K562 (cell line): Measurements from ENCODE around the gene SFXN2. TPM values are rescaled to one million over a fixed set of nuclear protein-coding genes. Genes with fewer than 3 reads are reported as not detected.

Experiments used
- ATAC-seq: fragments of 200-7000 bp; cut with Tn5 transposase; 3 replicates; pipeline ENCODE4 v1.9.1; 2020; ENCODE audit warnings: moderate library complexity
- BruUV-seq: library from RNA; stranded (reverse); fragments of 400-500 nt; replicated peaks from 2 replicates; lab custom pipeline; 2021; lab: Mats Ljungman, UMichigan
- CTCF ChIA-PET: fragments of 300-600 bp; formaldehyde crosslinking; extraction: SDS; loops from one replicate; lab custom pipeline; 2021; ENCODE audit warnings: low intra/inter-chr PET ratio; lab: Yijun Ruan, JAX
- POLR2A ChIA-PET: fragments of 300-600, 350-650 bp; sonication (Branson Sonifier 250); formaldehyde crosslinking; extraction: SDS; loops from one replicate; lab custom pipeline; 2021; ENCODE audit warnings: antibody characterized with exemption, inconsistent platforms; lab: Yijun Ruan, JAX
- DNase-seq, 4 experiments: peaks; one replicate each; pipeline versions ENCODE4 v3.0.0 to v3.0.0-alpha.2; 2011 to 2018; ENCODE audit warnings: low spot score in 3 of 4, mixed read lengths in 3 of 4; ENCODE audit errors: extremely low read depth in 1 of 4
- FAIRE-seq: peaks from 2 replicates; lab custom pipeline; 2011; peaks lifted over from hg19 to GRCh38; lab: Jason Lieb, UNC
- H2AFZ ChIP-seq: 2 replicates; pipeline ENCODE4 v1.6.0; 2011; ENCODE audit warnings: low read depth, low read length, control low read depth, inconsistent platforms
- H3K27ac ChIP-seq: fragments of 200-600 bp; 3 replicates; pipeline ENCODE4 v1.8.0; 2011; ENCODE audit warnings: low read depth, mild to moderate bottlenecking, control low read depth, inconsistent platforms, low read length, moderate library complexity, mixed read lengths; ENCODE audit errors: extremely low read depth
- H3K27me3 ChIP-seq, 2 experiments: fragments of 300-600 bp in 1 of 2; 2 replicates in 1 of 2; 3 replicates in 1 of 2; pipeline versions ENCODE4 v1.6.0 to v1.8.0; 2011; ENCODE audit warnings: inconsistent platforms in 2 of 2, low read length in 2 of 2, mild to moderate bottlenecking in 1 of 2, mixed read lengths in 1 of 2, moderate library complexity in 1 of 2; ENCODE audit not compliant: control insufficient read depth in 2 of 2, insufficient read depth in 2 of 2
- H3K36me3 ChIP-seq: fragments of 300-600 bp; 3 replicates; pipeline ENCODE4 v1.8.0; 2011; ENCODE audit warnings: mild to moderate bottlenecking, low read length, inconsistent platforms; ENCODE audit not compliant: control insufficient read depth, insufficient read depth
- H3K4me1 ChIP-seq, 2 experiments: fragments of 200-600 bp in 1 of 2; replicated peaks in 1 of 2; 2 replicates in 1 of 2; 3 replicates in 1 of 2; pipeline versions ENCODE4 v1.5.1 to v1.8.0; 2011; ENCODE audit warnings: inconsistent platforms in 2 of 2, low read length in 2 of 2, mild to moderate bottlenecking in 1 of 2, mixed read lengths in 1 of 2, moderate library complexity in 1 of 2; ENCODE audit not compliant: control insufficient read depth in 2 of 2, insufficient read depth in 2 of 2
- H3K4me2 ChIP-seq: 2 replicates; pipeline ENCODE4 v1.6.1; 2011; ENCODE audit warnings: low read length, control low read depth, inconsistent platforms, mixed read lengths; ENCODE audit not compliant: insufficient read depth
- H3K4me3 ChIP-seq: fragments of 200-600 bp; sonication (generic), shearing (Covaris generic); 2 replicates; pipeline ENCODE4 v1.5.1; 2016; ENCODE audit warnings: control low read depth, inconsistent platforms
- H3K79me2 ChIP-seq: fragments of 200-600 bp; 3 replicates; pipeline ENCODE4 v1.8.0; 2011; ENCODE audit warnings: low read length, inconsistent platforms; ENCODE audit not compliant: control insufficient read depth, insufficient read depth
- H3K9ac ChIP-seq, 2 experiments: 2 replicates each; pipeline versions ENCODE4 v1.6.0 to v1.6.1; 2011; ENCODE audit warnings: low read depth in 2 of 2, low read length in 2 of 2, control low read depth in 1 of 2, inconsistent platforms in 1 of 2, mild to moderate bottlenecking in 1 of 2, mixed read lengths in 1 of 2; ENCODE audit not compliant: insufficient read depth in 1 of 2
- H3K9me1 ChIP-seq: one replicate; pipeline ENCODE4 v1.6.0; 2011; ENCODE audit warnings: inconsistent platforms, mild to moderate bottlenecking, low read length, moderate library complexity; ENCODE audit not compliant: control insufficient read depth, insufficient read depth
- H3K9me3 ChIP-seq: replicated peaks from 2 replicates; pipeline ENCODE4 v1.5.1; 2011; ENCODE audit warnings: low read depth, low read length, inconsistent platforms; ENCODE audit not compliant: control insufficient read depth, insufficient read depth
- H4K20me1 ChIP-seq: replicated peaks from 2 replicates; pipeline ENCODE4 v1.6.1; 2011; ENCODE audit warnings: low read length, inconsistent platforms, mixed read lengths; ENCODE audit not compliant: control insufficient read depth, insufficient read depth
- ARID1B ChIP-seq: fragments of 450-650 bp; IDR thresholded peaks from 2 replicates; pipeline ENCODE4 v1.6.1; 2016; ENCODE audit warnings: antibody characterized with exemption, mild to moderate bottlenecking, inconsistent platforms
- BDP1 ChIP-seq: IDR thresholded peaks from 3 replicates; pipeline ENCODE4 v1.6.1; 2011; ENCODE audit not compliant: insufficient read length, insufficient read depth
- CHAMP1 ChIP-seq: fragments of 450-650 bp; IDR thresholded peaks from 2 replicates; pipeline ENCODE4 v1.6.1; 2016; ENCODE audit warnings: mild to moderate bottlenecking
- FOS ChIP-seq: IDR thresholded peaks from 3 replicates; pipeline ENCODE4 v1.6.1; 2011; ENCODE audit not compliant: insufficient read length; ENCODE audit errors: extremely low read depth
- FUS ChIP-seq: fragments of 200-400 bp; formaldehyde crosslinking; optimal IDR thresholded peaks from 2 replicates; pipeline ENCODE3; 2017; ENCODE audit warnings: low read depth, low read length
- KLF13 ChIP-seq: fragments of 450-650 bp; IDR thresholded peaks from 2 replicates; pipeline ENCODE4 v1.6.1; 2016; ENCODE audit warnings: missing genetic modification characterization, low read depth, mild to moderate bottlenecking, missing compliant biosample characterization, moderate library complexity, borderline replicate concordance
- OTX1 ChIP-seq: fragments of 450-650 bp; formaldehyde crosslinking; IDR thresholded peaks from 2 replicates; pipeline ENCODE4 v1.4.0; 2022; ENCODE audit warnings: mild to moderate bottlenecking
- RHOXF2B ChIP-seq: fragments of 250-450 bp; sonication (Bioruptor Pico); conservative IDR thresholded peaks from 2 replicates; pipeline ENCODE4 v1.5.1; 2021
- SIRT6 ChIP-seq: IDR thresholded peaks from one replicate; pipeline ENCODE4 v1.6.1; 2012; ENCODE audit warnings: low read depth, mild to moderate bottlenecking, control low read depth, inconsistent platforms, low read length, moderate library complexity
- SRSF9 ChIP-seq: fragments of 200-400 bp; formaldehyde crosslinking; IDR thresholded peaks from 2 replicates; pipeline ENCODE4 v1.6.1; 2017; ENCODE audit warnings: low read depth, low read length, borderline replicate concordance
- TAF15 ChIP-seq: fragments of 200-400 bp; formaldehyde crosslinking; IDR thresholded peaks from 2 replicates; pipeline ENCODE4 v1.6.1; 2017; ENCODE audit warnings: mild to moderate bottlenecking, low read depth, low read length, moderate library complexity
- TAL1 ChIP-seq: fragments of 450-650 bp; IDR thresholded peaks from 2 replicates; pipeline ENCODE4 v1.6.1; 2016; ENCODE audit warnings: mild to moderate bottlenecking
- TOE1 ChIP-seq, 2 experiments: fragments of 450-650 bp in 1 of 2; sonication (generic) in 1 of 2; formaldehyde crosslinking in 1 of 2; IDR thresholded peaks; 2 replicates each; pipeline versions ENCODE4 v1.7.1 to v1.8.0; 2016 to 2022; ENCODE audit warnings: borderline replicate concordance in 2 of 2, mild to moderate bottlenecking in 2 of 2, antibody characterized with exemption in 1 of 2, inconsistent platforms in 1 of 2, low read depth in 1 of 2, missing genetic modification reagents in 1 of 2, moderate library complexity in 1 of 2
- ZNF12 ChIP-seq: sonication (generic); formaldehyde crosslinking; IDR thresholded peaks from 2 replicates; pipeline ENCODE4 v1.4.0; 2020; ENCODE audit warnings: mild to moderate bottlenecking, missing genetic modification reagents
- ZNF512 ChIP-seq: IDR thresholded peaks from 2 replicates; pipeline ENCODE4 v1.6.1; 2016; ENCODE audit warnings: missing genetic modification characterization, missing compliant biosample characterization
- ZNF76 ChIP-seq: fragments of 250-450 bp; sonication (Bioruptor Pico); IDR thresholded peaks from 2 replicates; pipeline ENCODE4 v1.4.0; 2020; ENCODE audit warnings: mild to moderate bottlenecking, moderate library complexity, borderline replicate concordance
- ZNF830 ChIP-seq: fragments of 250-450 bp; sonication (Bioruptor Pico); IDR thresholded peaks from 2 replicates; pipeline ENCODE4 v1.5.0; 2021; ENCODE audit warnings: mild to moderate bottlenecking
- WGBS: fragments of 100-300 bp; shearing (Covaris generic); methylation state at CpG from one replicate; pipeline ENCODE4 v1.1.6; 2016; ENCODE audit warnings: low coverage, mixed read lengths; ENCODE audit not compliant: insufficient coverage; ENCODE audit errors: missing lambda C conversion rate; 5-methylcytosine and 5-hydroxymethylcytosine counted together
- in situ Hi-C: fragments of 300-500 bp; cut with MboI; formaldehyde crosslinking; loops from 4 replicates; pipeline ENCODE4 v1.15.0; 2018; ENCODE audit warnings: inconsistent platforms, mixed read lengths
- intact Hi-C: fragments of 100-400 bp; cut with micrococcal nuclease; formaldehyde crosslinking; loops from 2 replicates; pipeline ENCODE4 v1.14.2; 2022
- polyA plus RNA-seq, 8 experiments: library from polyadenylated mRNA; depleted of rRNA in 4 of 8; stranded (reverse) in 5 of 8; unstranded in 3 of 8; fragments of >200 nt; fragmentation: Nextera tagmentation in 2 of 8; fragmentation: Illumina TruSeq in 1 of 8; extraction: Ambion mirVana in 2 of 8; extraction: Trizol in 1 of 8; gene quantifications; 2 replicates each; pipeline versions ENCODE4 v1.2.1 to v1.2.3, GENCODE V29; 2011 to 2014; ENCODE audit warnings: inconsistent platforms in 1 of 8, missing spikeins in 1 of 8
- total RNA-seq, 7 experiments: library from RNA; depleted of rRNA in 6 of 7; stranded (reverse); fragments of >200 nt in 6 of 7; fragmentation: Illumina TruSeq in 2 of 7; extraction: Trizol in 2 of 7; gene quantifications; 2 replicates each; pipeline versions ENCODE4 v1.2.1 to v1.2.3, GENCODE V29; 2011 to 2021; ENCODE audit warnings: low replicate concordance in 1 of 7

Gene SFXN2
- total and polyA plus RNA-seq, 9 of the 15 experiments (the other 6 are each of a cell fraction or from before 2014, with no cell fraction given) = 7.3 to 23.8 (median 15.7) TPM

- H3K27me3 ChIP-seq = no peaks in the 10 kb centered on the region
- H4K20me1 ChIP-seq = no peaks in the 10 kb centered on the region
- no peaks in the 10 kb centered on the region for H3K9me3 ChIP-seq
- no peak for DNase-seq
- no peaks in the 10 kb centered on the region for H3K9me1 ChIP-seq
- H3K4me2 ChIP-seq = no peak overlapping the region
- in situ Hi-C loops = no loop called here
- no peak overlapping the region for H3K9ac ChIP-seq
- H3K4me3 ChIP-seq = no peak overlapping the region
- no peak overlapping the region for H2AFZ ChIP-seq
- POLR2A ChIA-PET = interaction anchor here (1.8 kb wide), 1 partner anchor 9 kb away, joined by 8 read pairs; no protein-coding TSS in a partner anchor
- no peak for ATAC-seq
- no TSS peak for BruUV-seq
- WGBS = 90% methylated on average over 3 of the region's 3 CpGs
- FAIRE-seq = no peak
- H3K27ac ChIP-seq = no peak overlapping the region
- peaks cover 3 to 5% of the 10 kb centered on the region in 2 experiments; a peak in 2 of 5 replicates for H3K4me1 ChIP-seq
- no peaks in the 10 kb centered on the region for H3K36me3 ChIP-seq
- TF ChIP-seq ZNF512 (tag) = no peak
- TF ChIP-seq ZNF830 = no peak
- TF ChIP-seq TAF15 = no peak
- TF ChIP-seq RHOXF2B (CRISPR knock-in tag) = no peak
- no peak for TF ChIP-seq ZNF76 (CRISPR knock-in tag)
- no peak for TF ChIP-seq SIRT6
- TF ChIP-seq BDP1 = no peak
- no peak for TF ChIP-seq FOS
- no peak for TF ChIP-seq KLF13 (tag)
- no peak for TF ChIP-seq ZNF12 (CRISPR knock-in tag)
- TF ChIP-seq ARID1B = no peak
- no peak for TF ChIP-seq FUS
- TF ChIP-seq OTX1 (CRISPR knock-in tag) = no peak
- TF ChIP-seq TAL1 = no peak
- TF ChIP-seq CHAMP1 = no peak
- TF ChIP-seq TOE1 (IDR thresholded peaks at IDR 0.05; ENCODE audit: borderline replicate concordance) = no peak
- TF ChIP-seq TOE1 (CRISPR knock-in tag; IDR thresholded peaks at IDR 0.05; ENCODE audit: borderline replicate concordance, low read depth) = no peak
- TF ChIP-seq SRSF9 = no peak
- CTCF ChIA-PET = no interaction called here
- H3K79me2 ChIP-seq = no peaks in the 10 kb centered on the region
- intact Hi-C loops = no loop called here
Measured at GRCh38 chr10:102701272-102701671, 13.2 kb upstream of the SFXN2 start.
